Hepatocyte (in vitro differentiated cells): Measurements from ENCODE around the gene MEGF11. TPM values are rescaled to one million over a fixed set of nuclear protein-coding genes. Genes with fewer than 3 reads are reported as not detected.
A peak's percentile ranks its signal among the peaks of the same experiment; 100 is the strongest.

Source experiments
- DNase-seq: peaks from one replicate; pipeline ENCODE4 v3.0.0-alpha.2; 2016; ENCODE audit warnings: low spot score
- H2AFZ ChIP-seq: fragments of 200-600 bp; sonication (generic); 2 replicates; pipeline ENCODE4 v1.6.0; 2016; ENCODE audit warnings: antibody characterized with exemption, mild to moderate bottlenecking
- H3K27ac ChIP-seq: fragments of 200-600 bp; sonication (generic); 2 replicates; pipeline ENCODE4 v1.5.1; 2016; ENCODE audit warnings: mild to moderate bottlenecking
- H3K27me3 ChIP-seq: fragments of 200-600 bp; sonication (generic); 2 replicates; pipeline ENCODE4 v1.6.1; 2016
- H3K36me3 ChIP-seq: fragments of 200-600 bp; sonication (generic); replicated peaks from 2 replicates; pipeline ENCODE4 v1.5.1; 2016; ENCODE audit warnings: low read depth; ENCODE audit not compliant: insufficient read depth
- H3K4me1 ChIP-seq: fragments of 200-600 bp; sonication (generic); 2 replicates; pipeline ENCODE4 v1.5.1; 2016; ENCODE audit warnings: mild to moderate bottlenecking, moderate library complexity; ENCODE audit not compliant: insufficient read depth
- H3K4me2 ChIP-seq: fragments of 200-600 bp; sonication (generic); 2 replicates; pipeline ENCODE4 v1.6.0; 2016
- H3K4me3 ChIP-seq: fragments of 200-600 bp; sonication (generic); 2 replicates; pipeline ENCODE4 v1.5.1; 2016; ENCODE audit warnings: mild to moderate bottlenecking
- H3K79me2 ChIP-seq: fragments of 200-600 bp; sonication (generic); 2 replicates; pipeline ENCODE4 v1.6.0; 2017; ENCODE audit warnings: mild to moderate bottlenecking
- H3K9me2 ChIP-seq: fragments of 200-600 bp; sonication (generic); replicated peaks from 2 replicates; pipeline ENCODE4 v1.6.0; 2017; ENCODE audit warnings: mild to moderate bottlenecking; ENCODE audit not compliant: insufficient read depth
- H3K9me3 ChIP-seq: fragments of 200-600 bp; sonication (generic); 2 replicates; pipeline ENCODE4 v1.5.1; 2016; ENCODE audit warnings: low read depth, mild to moderate bottlenecking
- H4K20me1 ChIP-seq: fragments of 200-600 bp; sonication (generic); 2 replicates; pipeline ENCODE4 v1.6.0; 2016; ENCODE audit warnings: mild to moderate bottlenecking; ENCODE audit not compliant: insufficient read depth, poor library complexity, severe bottlenecking
- EZH2 ChIP-seq: fragments of 200-600 bp; sonication (generic); IDR thresholded peaks from 2 replicates; pipeline ENCODE4 v1.6.1; 2016; ENCODE audit warnings: antibody characterized with exemption, mild to moderate bottlenecking, borderline replicate concordance
- EZH2phosphoT487 ChIP-seq: fragments of 200-600 bp; sonication (generic); IDR thresholded peaks from one replicate; pipeline ENCODE4 v1.6.1; 2018; ENCODE audit warnings: antibody characterized with exemption, mild to moderate bottlenecking, low read depth, moderate library complexity; ENCODE audit not compliant: unreplicated experiment, severe bottlenecking
- WGBS: methylation state at CpG from one replicate; pipeline ENCODE4 v1.1.6; 2016; ENCODE audit warnings: low lambda C conversion rate; ENCODE audit errors: missing lambda C conversion rate; 5-methylcytosine and 5-hydroxymethylcytosine counted together
- polyA plus RNA-seq: library from polyadenylated mRNA; unstranded; fragments of >200 nt; fragmentation: Nextera tagmentation; extraction: Ambion mirVana; gene quantifications from 2 replicates; pipeline ENCODE4 v1.2.1, GENCODE V29; 2016
- total RNA-seq: library from RNA; depleted of rRNA; stranded (reverse); fragments of >200 nt; gene quantifications from 2 replicates; pipeline ENCODE4 v1.2.3, GENCODE V29; 2014
- TF ChIP-seq, protein P1 (sequence below): fragments of 200-600 bp; sonication (generic); IDR thresholded peaks from 2 replicates; pipeline ENCODE4 v1.5.1; 2016; ENCODE audit warnings: antibody characterized with exemption, mild to moderate bottlenecking; ENCODE audit not compliant: poor library complexity

MEGF11 gene
- total and polyA plus RNA-seq, 2 experiments from 2014 or later: 0.07 to 0.25 TPM

DNA sequence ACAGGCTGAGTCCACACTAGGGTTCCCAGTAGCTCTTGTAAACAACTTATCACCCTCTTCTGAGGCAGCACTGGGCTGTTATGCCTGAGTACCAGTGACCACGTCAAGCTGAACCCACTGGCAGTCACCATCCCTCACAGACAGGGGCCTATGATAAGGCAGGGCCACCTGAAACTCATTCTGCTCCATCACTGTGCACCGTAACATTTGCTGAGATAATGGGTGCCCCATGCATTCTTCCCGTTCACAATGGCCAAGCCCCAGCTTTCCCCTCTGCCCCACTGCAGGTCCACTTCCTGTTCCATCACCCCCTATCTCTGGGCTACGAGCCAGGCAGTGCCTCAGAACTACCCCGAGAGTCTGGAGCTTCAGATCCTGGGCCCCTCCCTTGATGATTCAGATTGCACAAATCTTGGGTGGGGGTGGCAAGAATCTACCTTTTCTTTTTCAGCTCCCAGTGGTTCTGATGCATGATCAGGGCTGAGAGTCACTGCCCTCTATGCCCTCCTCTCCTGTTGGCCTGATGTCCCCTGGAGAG is 226.2 kb downstream of the MEGF11 start:
- Histone ChIP-seq H3K27me3 (peaks cover 7% of the 10 kb centered on the region), H2AFZ (no peak overlapping the region), H3K9me2 (no peaks in the 10 kb centered on the region), H3K27ac (no peak overlapping the region), H3K79me2 (no peaks in the 10 kb centered on the region), H4K20me1 (no peaks in the 10 kb centered on the region), H3K9me3 (no peaks in the 10 kb centered on the region), H3K4me2 (no peak overlapping the region), H3K4me3 (no peak overlapping the region), H3K4me1 (peaks cover 8% of the 10 kb centered on the region), H3K36me3 (no peaks in the 10 kb centered on the region)
- whole genome bisulfite sequencing: 69% methylated on average over 5 of the region's 5 CpGs
- DNase-seq: no peak
- TF ChIP-seq EZH2phosphoT487 (no peak), EZH2 (no peak)
- TF ChIP-seq, protein P1, sequence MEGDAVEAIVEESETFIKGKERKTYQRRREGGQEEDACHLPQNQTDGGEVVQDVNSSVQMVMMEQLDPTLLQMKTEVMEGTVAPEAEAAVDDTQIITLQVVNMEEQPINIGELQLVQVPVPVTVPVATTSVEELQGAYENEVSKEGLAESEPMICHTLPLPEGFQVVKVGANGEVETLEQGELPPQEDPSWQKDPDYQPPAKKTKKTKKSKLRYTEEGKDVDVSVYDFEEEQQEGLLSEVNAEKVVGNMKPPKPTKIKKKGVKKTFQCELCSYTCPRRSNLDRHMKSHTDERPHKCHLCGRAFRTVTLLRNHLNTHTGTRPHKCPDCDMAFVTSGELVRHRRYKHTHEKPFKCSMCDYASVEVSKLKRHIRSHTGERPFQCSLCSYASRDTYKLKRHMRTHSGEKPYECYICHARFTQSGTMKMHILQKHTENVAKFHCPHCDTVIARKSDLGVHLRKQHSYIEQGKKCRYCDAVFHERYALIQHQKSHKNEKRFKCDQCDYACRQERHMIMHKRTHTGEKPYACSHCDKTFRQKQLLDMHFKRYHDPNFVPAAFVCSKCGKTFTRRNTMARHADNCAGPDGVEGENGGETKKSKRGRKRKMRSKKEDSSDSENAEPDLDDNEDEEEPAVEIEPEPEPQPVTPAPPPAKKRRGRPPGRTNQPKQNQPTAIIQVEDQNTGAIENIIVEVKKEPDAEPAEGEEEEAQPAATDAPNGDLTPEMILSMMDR: no peak

DNA sequence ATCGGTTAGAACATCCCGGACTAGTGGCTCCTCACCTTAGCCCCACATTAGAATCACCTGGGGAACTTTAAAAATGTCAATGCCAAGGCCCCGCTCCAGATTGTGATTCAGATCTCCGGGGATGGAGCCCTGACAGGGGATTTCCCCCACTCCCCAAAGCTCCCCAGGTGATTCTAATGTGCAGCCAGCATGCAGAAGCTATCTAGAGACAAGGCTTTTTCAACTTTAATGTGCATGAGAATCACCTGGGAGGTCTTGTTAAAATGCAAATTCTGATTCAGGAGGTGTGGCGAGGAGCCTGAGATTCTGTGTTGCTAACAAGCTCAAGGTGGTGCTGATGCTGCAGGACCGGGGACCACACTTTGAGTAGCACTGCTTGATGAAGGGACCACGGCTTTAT is 227.6 kb downstream of the MEGF11 start:
- no peak overlapping the region for H3K27ac ChIP-seq
- H3K4me1 ChIP-seq: peaks cover 8% of the 10 kb centered on the region
- 65% methylated on average over 7 of the region's 7 CpGs for WGBS
- no peaks in the 10 kb centered on the region for H3K79me2 ChIP-seq
- TF ChIP-seq EZH2phosphoT487: no peak
- TF ChIP-seq, protein P1: no peak
- TF ChIP-seq EZH2: no peak
- H3K27me3 ChIP-seq: peaks cover 7% of the 10 kb centered on the region
- no peaks in the 10 kb centered on the region for H3K9me2 ChIP-seq
- H2AFZ ChIP-seq: no peak overlapping the region
- no peak overlapping the region for H3K4me3 ChIP-seq
- no peaks in the 10 kb centered on the region for H4K20me1 ChIP-seq
- no peak for DNase-seq
- H3K4me2 ChIP-seq: no peak overlapping the region
- H3K36me3 ChIP-seq: no peaks in the 10 kb centered on the region
- H3K9me3 ChIP-seq: no peaks in the 10 kb centered on the region

DNA sequence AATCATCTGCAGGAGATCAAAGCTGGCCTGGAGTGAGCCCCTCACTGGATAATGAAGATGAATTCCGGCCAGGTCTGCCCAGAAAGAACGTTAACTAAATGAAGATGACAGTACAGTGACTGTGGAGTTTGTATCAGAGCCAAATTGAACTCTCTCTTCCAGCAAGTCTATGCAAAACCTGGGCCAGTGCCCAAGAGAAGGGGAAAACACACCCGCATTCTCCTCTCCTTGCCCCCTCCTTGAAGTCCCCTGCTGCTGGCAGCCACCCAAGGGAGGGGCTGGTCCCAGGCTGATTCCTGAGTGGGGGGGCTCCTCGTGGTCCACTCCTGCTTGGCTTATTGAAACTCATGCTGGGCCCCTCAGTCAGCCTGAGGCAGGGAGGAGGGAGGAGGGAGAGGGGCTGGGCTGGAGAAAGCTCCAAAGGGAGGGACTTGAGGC is 228.5 kb downstream of the MEGF11 start:
- Histone ChIP-seq H3K27ac (no peak overlapping the region), H3K36me3 (no peaks in the 10 kb centered on the region), H3K9me3 (no peaks in the 10 kb centered on the region), H2AFZ (no peak overlapping the region), H3K4me1 (peaks cover 8% of the 10 kb centered on the region), H3K79me2 (no peaks in the 10 kb centered on the region), H4K20me1 (no peaks in the 10 kb centered on the region), H3K4me3 (no peak overlapping the region), H3K9me2 (no peaks in the 10 kb centered on the region), H3K4me2 (no peak overlapping the region), H3K27me3 (peaks cover 7% of the 10 kb centered on the region)
- TF ChIP-seq, protein P1: no peak
- TF ChIP-seq EZH2phosphoT487: no peak
- TF ChIP-seq EZH2: no peak
- 23% methylated on average over 4 of the region's 4 CpGs for WGBS
- peak; percentile 63 for DNase-seq
